Retinal pigment epithelial cell (primary cell): ENCODE measurements around the gene TMPRSS2.

Source experiments
- DNase-seq: peaks from one replicate; pipeline ENCODE4 v3.0.0-alpha.2; 2010; ENCODE audit warnings: low read depth
- H3K4me3 ChIP-seq: 2 replicates; pipeline ENCODE4 v1.5.1; 2011; ENCODE audit warnings: mild to moderate bottlenecking, low read length, control low read depth, moderate library complexity
- TF ChIP-seq, protein P1 (sequence below): conservative IDR thresholded peaks from 2 replicates; pipeline ENCODE4 v1.5.1; 2011; ENCODE audit warnings: low read depth, low read length, control low read depth, inconsistent platforms

TMPRSS2 gene

DNA sequence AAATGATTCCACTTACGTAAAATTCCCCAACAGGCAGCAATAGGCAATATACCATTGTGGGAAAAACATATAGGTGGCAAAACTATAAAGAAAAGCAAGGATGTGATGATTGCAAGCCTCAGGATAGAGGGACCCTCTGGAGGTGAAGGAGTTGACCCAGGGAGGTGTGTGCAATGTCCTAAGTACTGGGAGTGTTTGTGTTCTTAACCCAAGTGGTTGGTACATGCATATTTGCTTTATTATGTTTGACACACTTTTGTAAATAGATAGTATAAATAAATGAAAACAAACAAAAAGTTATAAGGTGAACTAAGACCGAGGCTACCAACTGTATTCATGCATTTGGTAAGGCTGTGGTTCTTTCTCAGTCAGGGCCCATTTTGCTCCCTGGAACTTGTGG, 74.4 kb downstream of the TMPRSS2 start:
- DNase-seq: no peak
- no peak overlapping the region for H3K4me3 ChIP-seq
- TF ChIP-seq, protein P1, sequence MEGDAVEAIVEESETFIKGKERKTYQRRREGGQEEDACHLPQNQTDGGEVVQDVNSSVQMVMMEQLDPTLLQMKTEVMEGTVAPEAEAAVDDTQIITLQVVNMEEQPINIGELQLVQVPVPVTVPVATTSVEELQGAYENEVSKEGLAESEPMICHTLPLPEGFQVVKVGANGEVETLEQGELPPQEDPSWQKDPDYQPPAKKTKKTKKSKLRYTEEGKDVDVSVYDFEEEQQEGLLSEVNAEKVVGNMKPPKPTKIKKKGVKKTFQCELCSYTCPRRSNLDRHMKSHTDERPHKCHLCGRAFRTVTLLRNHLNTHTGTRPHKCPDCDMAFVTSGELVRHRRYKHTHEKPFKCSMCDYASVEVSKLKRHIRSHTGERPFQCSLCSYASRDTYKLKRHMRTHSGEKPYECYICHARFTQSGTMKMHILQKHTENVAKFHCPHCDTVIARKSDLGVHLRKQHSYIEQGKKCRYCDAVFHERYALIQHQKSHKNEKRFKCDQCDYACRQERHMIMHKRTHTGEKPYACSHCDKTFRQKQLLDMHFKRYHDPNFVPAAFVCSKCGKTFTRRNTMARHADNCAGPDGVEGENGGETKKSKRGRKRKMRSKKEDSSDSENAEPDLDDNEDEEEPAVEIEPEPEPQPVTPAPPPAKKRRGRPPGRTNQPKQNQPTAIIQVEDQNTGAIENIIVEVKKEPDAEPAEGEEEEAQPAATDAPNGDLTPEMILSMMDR: no peak

DNA sequence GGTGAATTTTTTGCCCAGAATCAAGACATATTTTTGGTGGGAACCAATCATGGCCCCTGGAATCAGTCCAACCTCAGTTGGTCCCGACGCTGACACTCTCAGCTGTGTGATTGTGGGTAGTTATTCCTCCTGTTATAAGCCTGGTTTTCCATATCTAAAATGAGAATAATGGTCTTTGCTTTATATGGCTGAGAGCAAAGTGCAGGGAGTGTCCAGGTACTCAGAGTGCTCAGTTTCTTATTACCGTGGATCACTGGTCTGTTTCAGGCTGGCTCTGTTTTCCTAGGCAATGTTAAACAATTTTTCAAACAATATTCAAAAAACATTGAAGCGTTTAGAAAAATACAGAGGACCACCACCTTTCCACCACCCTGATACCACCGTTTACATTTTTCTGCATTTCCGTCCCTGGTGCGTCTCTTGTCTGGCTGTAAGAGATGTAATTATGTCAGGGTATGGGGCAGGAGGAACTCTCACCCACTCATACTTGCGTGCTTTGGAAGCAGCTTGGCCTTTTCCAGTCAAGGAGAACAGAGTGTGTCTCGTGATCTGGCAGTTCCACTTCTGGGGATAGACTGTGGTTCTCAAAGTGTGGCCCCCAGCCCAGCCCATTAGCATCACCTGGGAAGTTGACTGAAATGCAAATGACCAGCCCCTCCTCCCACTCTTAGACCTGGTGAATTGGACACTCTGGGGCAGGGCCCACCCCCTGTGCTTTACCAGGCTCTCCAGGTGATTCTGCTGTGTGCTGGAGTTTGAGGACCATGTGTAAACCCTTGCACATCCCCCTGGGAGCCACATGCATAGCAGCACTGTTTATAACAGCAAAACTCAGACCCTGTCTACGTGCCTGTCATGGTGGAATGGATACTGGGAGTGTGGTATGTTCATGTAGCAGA, 75.1 kb downstream of the TMPRSS2 start:
- TF ChIP-seq, protein P1: no peak
- no peak overlapping the region for H3K4me3 ChIP-seq
- DNase-seq: no peak

DNA sequence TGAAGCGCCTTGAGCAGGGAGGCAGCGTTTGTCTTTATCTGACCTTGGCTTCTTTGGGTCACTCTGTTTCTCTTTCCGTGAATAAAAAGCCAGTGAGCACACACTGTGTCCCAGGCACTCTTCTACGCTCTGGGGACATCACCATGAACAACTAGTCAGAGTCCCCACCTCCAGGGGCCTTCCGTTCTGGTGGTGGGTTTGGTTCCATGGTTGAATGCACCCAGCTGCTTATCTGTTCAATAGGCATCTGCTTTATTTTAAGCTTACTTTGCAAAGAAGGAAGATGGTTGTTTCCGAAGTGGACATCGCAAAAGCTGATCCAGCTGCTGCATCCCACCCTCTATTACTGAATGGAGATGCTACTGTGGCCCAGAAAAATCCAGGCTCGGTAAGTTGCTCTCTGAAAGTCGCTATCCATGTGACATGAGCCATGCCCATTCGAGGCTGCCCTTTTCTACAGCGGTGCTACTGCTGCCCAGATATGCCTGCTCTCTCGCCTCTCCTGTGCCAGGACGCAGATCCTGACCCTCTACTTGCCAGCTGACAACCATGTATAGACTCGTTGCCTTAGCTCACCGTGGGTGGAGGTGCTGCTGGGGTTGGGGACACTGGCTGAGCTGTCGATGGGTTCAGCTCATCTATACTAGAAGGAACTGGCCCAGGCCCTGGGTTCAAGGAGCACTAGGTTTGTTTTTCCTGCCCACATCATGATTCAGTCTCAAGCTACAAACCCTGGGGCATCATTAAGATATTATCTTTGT, 76.0 kb downstream of the TMPRSS2 start:
- TF ChIP-seq, protein P1: no peak
- no peak for DNase-seq
- no peak overlapping the region for H3K4me3 ChIP-seq

DNA sequence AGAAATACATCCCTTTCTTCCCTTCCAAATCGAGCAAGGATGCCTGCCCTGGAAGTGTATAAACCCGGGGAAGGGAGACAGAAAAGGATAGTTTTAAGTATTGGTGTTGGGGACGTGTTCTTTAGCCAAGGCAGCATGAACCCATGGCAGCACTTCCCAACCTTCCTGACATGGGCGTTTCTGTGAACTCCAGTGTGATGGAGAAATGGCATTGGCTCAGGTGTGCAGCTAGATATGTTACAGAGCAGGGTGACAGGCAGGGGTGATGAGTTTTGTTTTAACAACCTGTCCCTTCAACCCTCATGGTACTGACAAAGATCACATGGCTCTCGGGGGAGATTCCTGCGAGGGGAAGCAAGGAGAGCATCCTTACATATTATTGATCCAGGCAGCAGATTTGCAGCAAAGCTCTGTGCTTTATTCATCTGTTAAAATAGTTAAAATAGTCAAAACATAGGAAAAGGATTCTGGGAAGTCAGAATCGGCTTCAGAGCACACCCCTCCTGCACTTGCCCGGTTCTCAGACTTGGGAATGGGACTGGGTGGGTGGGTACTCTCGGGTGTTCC, 78.0 kb downstream of the TMPRSS2 start:
- H3K4me3 ChIP-seq: no peak overlapping the region
- DNase-seq: no peak
- TF ChIP-seq, protein P1: no peak

DNA sequence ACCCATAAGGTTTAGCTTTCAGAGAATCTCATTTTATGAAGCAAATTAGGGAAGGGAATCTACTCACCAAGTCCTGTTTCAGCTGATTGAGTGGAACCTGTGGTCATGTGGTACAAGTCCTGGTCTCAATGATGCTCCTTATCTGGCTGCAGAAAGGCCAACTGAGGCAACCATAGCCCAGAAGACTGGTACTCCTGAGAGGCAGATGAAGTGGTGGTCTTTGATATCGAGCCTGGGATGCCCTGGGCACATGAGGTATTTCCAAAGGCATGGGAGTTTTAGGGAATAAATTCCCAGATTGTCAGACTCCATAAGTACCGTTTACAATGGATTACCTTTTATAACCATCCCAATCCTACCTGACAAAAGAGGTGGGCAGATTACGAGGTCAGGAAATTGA, 78.7 kb downstream of the TMPRSS2 start:
- TF ChIP-seq, protein P1: no peak
- DNase-seq: no peak
- no peak overlapping the region for H3K4me3 ChIP-seq

DNA sequence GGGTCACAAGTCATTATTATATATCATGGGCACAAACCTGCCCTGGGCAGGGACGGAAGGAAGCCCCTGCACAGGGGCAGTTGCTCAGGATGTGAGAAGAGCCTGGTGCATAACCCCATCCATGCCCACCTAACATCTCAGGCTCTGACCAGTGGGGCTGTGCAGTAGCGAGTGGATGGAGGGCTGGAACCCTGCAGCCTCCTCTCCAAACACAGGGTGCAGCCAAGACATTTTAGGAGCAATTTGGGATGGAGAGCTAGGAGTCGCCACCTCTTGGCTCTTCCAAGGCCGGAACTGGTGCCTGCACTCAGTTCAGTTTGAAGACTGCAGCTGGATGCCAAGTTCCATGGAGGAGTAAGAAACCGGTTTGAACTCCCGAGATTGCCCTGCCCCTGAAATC, 79.1 kb downstream of the TMPRSS2 start:
- TF ChIP-seq, protein P1: no peak
- DNase-seq: no peak
- no peak overlapping the region for H3K4me3 ChIP-seq
